HG02870 (cell line): Measurements from ENCODE around the gene FAM184B.

Source experiments
- ATAC-seq: cut with Tn5 transposase; IDR thresholded peaks from one replicate; pipeline ENCODE4 v1.9.1; 2021; ENCODE audit warnings: mild to moderate bottlenecking, moderate library complexity; ENCODE audit not compliant: unreplicated experiment

The FAM184B gene

GRCh38 chr4:17646693-17647092 is 134.7 kb downstream of the FAM184B start:
- no peak for ATAC-seq

- no peak for ATAC-seq
Observed at GRCh38 chr4:17642398-17642783, 139.0 kb downstream of the FAM184B start.

GRCh38 chr4:17639136-17639535 is 142.3 kb downstream of the FAM184B start:
- no peak for ATAC-seq

GRCh38 chr4:17636696-17637622 is 144.5 kb downstream of the FAM184B start:
- peak; percentile 94 for ATAC-seq

- ATAC-seq, result peak; percentile 4
Observed at GRCh38 chr4:17636341-17636695, 145.1 kb downstream of the FAM184B start.

- no peak for ATAC-seq
Observed at GRCh38 chr4:17635056-17635455, 146.4 kb downstream of the FAM184B start.

GRCh38 chr4:17633600-17633999 is 147.8 kb downstream of the FAM184B start:
- no peak for ATAC-seq

- no peak for ATAC-seq
Observed at GRCh38 chr4:17630228-17630627, 151.2 kb downstream of the FAM184B start.

- ATAC-seq, result no peak
Observed at GRCh38 chr4:17624821-17625220, 156.6 kb downstream of the FAM184B start.

- no peak for ATAC-seq
Observed at GRCh38 chr4:17623451-17624001, 157.9 kb downstream of the FAM184B start.

GRCh38 chr4:17619416-17620105 is 161.9 kb downstream of the FAM184B start:
- no peak for ATAC-seq

- no peak for ATAC-seq
Observed at GRCh38 chr4:17618926-17619325, 162.5 kb downstream of the FAM184B start.

- no peak for ATAC-seq
Observed at GRCh38 chr4:17616283-17616682, 165.1 kb downstream of the FAM184B start.

GRCh38 chr4:17614416-17615299 is 166.8 kb downstream of the FAM184B start, which contains the start of gene MED28:
MED28 (plus strand) TSS chr4:17614641; CDS start chr4:17614655, 14 bp downstream.
- peak; percentile 85 for ATAC-seq

- peak; percentile 49 for ATAC-seq
Observed at GRCh38 chr4:17613761-17614415, 167.5 kb downstream of the FAM184B start.

GRCh38 chr4:17605236-17605635 is 176.2 kb downstream of the FAM184B start:
- no peak for ATAC-seq

- no peak for ATAC-seq
Observed at GRCh38 chr4:17599826-17600225, 181.6 kb downstream of the FAM184B start.

GRCh38 chr4:17597517-17597916 is 183.9 kb downstream of the FAM184B start:
- ATAC-seq, result no peak

- ATAC-seq, result peak; percentile 71
Observed at GRCh38 chr4:17595471-17596005, 185.9 kb downstream of the FAM184B start.

- ATAC-seq, result no peak
Observed at GRCh38 chr4:17589355-17589754, 192.1 kb downstream of the FAM184B start.
